HG03280 (cell line): Measurements from ENCODE around the gene MTNR1B.

Source experiments
- ATAC-seq: cut with Tn5 transposase; IDR thresholded peaks from one replicate; pipeline ENCODE4 v1.9.1; 2021; ENCODE audit warnings: mild to moderate bottlenecking, moderate library complexity; ENCODE audit not compliant: unreplicated experiment

The MTNR1B gene

DNA sequence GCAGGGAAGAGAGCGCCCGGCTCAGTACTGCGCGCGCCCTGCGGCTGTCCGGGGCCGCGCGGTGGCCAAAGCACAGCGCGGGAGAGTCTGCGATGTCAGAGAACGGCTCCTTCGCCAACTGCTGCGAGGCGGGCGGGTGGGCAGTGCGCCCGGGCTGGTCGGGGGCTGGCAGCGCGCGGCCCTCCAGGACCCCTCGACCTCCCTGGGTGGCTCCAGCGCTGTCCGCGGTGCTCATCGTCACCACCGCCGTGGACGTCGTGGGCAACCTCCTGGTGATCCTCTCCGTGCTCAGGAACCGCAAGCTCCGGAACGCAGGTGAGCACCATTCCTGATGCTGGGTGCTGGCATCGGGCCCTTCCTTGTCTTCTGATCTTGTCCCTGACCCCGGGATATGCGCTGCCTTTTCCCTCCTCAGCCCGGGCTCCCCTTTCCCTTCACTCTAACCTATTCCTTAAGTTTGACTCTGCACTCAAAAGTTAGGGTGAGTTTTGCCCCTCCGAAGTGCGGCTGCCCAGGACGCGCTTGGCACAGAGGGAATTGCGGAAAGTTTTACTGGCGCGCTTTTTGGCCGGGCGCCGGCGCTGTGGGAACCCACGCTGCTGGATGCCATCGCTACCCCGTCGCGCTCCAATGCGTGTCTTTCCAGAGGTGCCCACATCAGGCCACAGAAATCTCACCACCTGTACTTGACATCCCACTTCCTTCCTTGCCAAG, at the start of gene MTNR1B:
Gene MTNR1B (plus strand): TSS at position 18 of the 714 bp plus-strand sequence. CDS start 75 bp downstream, at position 93.
- no peak for ATAC-seq

- ATAC-seq: no peak
These were observed 49.1 kb upstream of the MTNR1B start for GRCh38 chr11:92920331-92920730.

- ATAC-seq: no peak
These were observed 46.7 kb upstream of the MTNR1B start for GRCh38 chr11:92922731-92923130.

- ATAC-seq: no peak
These were observed 40.2 kb upstream of the MTNR1B start for GRCh38 chr11:92929246-92929645.

DNA sequence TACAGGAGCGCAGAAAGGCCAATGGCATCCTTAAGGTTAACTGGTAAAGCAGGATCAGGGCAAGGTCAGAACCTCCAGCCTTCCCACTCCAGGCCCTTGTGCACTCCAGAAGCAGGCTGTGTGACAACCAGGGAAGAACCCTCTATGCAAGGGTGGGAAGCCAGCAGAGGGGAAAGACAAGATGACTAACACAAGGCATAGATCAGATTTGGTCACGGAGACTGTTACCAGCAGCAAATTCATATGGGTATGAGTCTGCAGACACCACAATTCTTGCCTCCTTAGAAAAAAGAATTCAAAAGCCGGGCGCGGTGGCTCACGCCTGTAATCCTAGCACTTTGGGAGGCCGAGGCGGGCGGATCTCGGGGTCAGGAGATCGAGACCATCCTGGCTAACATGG, 39.8 kb upstream of the MTNR1B start:
- ATAC-seq: no peak

DNA sequence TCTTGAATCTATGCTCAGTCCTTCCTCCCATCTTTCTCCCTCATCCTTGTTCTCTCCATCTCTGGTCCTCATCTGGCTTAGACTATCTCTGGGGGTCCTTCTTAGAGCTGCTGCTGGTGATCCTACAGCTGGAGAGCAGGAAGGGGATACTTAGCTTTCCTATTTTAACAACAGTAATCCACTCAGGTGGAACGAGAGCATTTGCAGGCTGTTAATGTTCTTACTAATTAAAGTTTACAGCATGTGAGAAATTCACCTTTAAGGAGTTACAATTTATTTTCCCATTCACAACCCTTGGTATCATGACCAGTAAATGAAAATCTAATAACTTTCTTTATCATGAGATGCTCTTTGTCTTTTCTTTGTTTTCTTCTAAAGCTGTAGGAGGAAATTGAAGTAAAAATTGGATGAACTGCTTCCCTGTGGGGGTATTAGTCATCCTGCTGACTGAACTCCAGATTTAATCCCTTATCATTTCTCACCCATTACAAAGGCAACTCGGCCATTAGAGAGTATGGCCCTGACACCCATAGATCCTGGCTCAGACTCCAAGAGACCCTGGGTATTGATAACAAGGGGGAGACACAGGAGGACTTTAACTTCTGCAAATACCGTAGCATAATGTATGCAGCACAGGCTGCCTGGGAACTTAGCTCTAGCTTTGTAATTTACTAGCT, 37.6 kb upstream of the MTNR1B start:
- no peak for ATAC-seq

DNA sequence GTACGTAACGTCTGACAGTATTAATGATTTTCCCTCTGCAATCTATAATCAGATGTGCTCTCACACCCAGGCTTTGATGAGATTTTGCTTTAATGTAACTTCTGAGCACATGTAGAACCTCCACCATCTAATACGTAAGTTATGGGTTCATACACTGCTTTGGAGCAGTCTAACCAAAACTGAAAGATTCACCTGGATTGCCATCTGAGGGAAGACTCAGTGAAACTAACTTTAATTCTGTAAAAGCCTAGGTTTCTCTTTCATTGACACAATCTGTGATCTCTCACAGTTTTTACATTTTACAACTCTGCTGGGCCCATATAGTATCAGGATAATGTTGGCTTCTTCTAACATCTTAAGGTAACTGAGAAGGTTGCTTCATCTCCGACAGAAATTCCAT, 30.1 kb upstream of the MTNR1B start:
- ATAC-seq: peak; percentile 49

DNA sequence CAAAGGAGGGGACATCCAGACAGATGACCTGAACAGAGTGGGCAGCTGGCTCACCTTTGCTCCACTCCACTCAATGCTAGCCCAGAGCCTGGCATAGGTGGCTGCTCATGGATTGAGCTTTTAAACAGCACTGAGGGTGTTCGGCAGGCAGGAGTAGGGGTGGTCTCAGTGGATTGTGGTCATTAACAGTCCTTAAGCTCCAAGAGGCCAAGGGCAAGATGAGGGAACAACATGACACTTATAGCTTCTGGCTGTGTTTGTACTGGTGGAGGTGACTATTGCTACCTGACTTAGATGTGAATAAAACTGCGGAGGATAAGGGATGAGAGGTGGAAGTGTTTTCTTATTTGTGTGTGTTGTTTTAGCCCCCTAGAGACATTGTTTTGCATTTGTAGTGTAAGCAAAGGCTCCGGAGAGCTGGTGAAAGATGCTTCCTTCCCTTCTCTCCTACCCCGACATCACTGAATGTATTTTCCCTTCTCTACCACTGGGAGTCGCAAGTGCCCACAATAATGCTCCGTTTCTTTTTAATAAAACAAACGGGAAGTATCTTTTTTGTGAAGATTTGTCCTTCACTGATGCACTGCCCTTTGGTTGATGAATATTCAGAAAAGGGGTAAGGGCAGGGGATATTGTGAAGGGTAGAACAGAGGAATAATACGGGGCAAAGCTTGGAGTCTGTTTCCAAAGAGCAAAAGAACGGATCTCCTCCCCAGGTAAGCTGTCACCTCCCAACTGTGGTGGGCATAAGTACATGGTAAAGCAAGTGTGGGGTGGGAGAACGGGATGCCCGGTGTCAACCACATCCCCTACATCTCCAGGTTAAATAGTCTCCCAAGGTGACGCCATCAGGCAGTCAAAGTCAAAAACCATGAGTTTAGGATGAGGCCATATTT, 27.5 kb upstream of the MTNR1B start:
- peak; percentile 70 for ATAC-seq

GRCh38 chr11:92946707-92947106, 22.7 kb upstream of the MTNR1B start:
- no peak for ATAC-seq

GRCh38 chr11:92948116-92948515, 21.3 kb upstream of the MTNR1B start:
- ATAC-seq: no peak

GRCh38 chr11:92954003-92954402, 15.4 kb upstream of the MTNR1B start:
- no peak for ATAC-seq

- ATAC-seq: no peak
These were observed 13.6 kb upstream of the MTNR1B start for GRCh38 chr11:92955860-92956259.

GRCh38 chr11:92960886-92961285, 8.6 kb upstream of the MTNR1B start:
- ATAC-seq: no peak

DNA sequence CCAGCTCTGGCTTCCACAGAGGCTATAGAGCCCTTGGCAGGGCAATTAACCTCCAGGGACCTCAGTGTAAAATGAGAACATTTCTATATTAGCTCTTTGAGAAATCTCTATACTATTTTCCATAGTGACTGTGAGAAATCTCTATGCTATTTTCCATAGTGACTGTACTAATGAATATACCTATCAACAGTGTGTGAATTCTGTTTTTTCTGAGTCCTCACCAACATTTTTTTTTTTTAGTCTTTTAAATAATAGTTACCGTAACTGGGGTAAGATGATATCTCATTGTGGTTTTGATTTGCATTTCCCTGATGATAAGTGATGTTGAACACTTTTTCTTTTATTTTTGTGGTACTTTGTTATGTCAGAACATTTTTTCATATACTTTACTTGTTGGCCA, 7.0 kb upstream of the MTNR1B start:
- ATAC-seq: no peak

GRCh38 chr11:92964471-92964870, 5.0 kb upstream of the MTNR1B start:
- ATAC-seq: no peak

DNA sequence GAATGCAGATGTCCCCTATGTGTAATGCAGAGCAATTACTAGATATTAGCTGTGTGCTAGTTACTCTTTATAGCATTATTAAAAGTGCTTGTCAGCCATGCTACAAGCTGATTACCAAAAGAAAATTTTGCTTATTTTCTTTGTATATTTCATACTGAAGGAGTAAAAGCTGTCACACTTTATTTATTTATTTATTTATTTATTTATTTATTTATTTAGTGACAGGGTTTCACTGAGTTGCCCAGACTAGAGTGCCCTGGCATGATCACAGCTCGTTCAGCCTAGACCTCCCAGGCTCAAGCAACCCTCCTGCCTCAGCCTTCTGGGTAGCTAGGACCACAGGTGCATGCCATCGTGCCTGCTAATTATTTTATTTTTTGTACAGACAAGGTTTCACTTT, 4.3 kb upstream of the MTNR1B start:
- ATAC-seq: no peak

DNA sequence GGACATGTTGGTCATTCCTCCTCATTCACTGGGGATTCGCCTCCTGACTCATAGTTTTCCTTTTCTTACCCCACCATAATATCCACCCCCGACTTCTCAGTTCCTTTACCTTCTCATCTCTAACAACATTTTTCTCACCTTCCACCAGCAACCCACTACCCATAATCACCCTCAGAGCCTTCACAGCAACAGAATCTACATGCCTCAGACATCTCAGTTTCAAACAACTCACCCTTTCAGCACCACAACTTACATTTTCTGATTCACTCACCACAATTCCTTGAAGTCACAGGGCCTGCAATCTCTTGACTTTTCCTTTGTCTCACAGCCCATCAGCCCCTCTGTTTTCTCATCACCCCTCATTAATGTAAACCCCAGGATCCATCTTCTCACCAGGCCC, 2.3 kb upstream of the MTNR1B start:
- no peak for ATAC-seq

DNA sequence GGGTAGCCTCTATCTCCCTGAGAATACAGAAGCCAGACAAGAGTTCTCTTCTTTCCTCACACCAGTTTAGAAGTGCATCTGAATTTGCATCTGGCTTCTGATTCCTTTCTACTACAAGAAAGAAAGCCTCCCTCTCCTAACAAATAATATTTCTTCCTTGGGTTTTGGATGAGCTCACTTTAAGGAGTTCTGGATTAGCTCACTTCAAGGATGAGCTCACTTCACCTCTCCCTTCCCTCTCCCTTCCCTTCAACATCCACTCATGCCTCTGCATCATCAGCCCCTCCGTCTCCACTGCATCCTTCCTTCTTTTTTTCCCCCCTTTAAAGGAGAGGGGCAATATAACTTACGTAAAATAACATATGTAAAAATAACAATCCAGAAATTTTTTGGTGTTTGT, 1.6 kb upstream of the MTNR1B start:
- ATAC-seq: no peak

- ATAC-seq: no peak
These were observed 188 bp upstream of the MTNR1B start for GRCh38 chr11:92969293-92969633.

- no peak for ATAC-seq
These were observed 2.8 kb downstream of the MTNR1B start for GRCh38 chr11:92972248-92972647.

DNA sequence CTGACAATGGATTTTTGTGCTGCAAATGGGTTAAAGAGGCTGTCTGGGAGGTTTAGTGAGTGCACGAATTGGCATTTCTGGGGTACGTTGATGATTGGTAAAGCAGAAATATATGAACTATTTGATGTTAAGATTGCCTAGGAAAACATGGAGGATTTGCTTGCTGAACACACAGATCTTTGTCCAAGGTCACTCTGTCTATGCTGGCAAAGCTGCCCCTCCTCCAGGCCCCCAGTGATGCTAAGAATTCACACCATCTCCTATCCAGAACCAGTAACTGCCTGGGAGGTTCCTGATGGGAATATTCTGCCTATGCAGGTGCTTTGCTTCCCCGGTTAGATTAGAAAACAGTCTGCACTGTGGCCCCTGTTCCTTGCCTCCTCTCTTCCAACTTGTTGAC, 5.8 kb downstream of the MTNR1B start:
- no peak for ATAC-seq

DNA sequence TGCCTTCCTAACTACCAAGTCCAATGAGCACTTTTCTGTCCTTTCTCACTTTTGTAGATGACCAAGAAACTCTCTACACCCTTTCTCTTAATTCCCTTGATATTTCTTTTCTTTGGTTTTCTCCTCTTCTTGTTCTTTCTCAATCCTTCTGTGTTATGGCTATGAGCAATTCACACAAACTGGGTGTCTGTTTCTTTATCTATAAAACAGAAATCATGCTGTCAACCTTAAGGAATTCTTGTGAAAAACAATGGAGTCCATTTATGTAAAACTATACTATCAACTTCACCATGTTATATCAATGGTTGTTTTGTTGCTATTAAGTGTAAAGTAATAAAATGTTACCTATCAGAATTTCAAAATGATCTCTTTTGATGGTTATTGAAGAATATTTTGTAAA, 7.2 kb downstream of the MTNR1B start:
- ATAC-seq: no peak
